ENCODE data around the gene TMEM269. TPM values are rescaled to one million over a fixed set of nuclear protein-coding genes. Genes with fewer than 3 reads are reported as not detected.
"Not testable (repeated sequence)": the region's sequence is repeated elsewhere in the genome, so short reads cannot be mapped to it uniquely, and the experiment has no call there.

Gene TMEM269
- total and polyA plus RNA-seq, 4 donors: 0.03 to 0.09 (median 0.07) TPM

DNA sequence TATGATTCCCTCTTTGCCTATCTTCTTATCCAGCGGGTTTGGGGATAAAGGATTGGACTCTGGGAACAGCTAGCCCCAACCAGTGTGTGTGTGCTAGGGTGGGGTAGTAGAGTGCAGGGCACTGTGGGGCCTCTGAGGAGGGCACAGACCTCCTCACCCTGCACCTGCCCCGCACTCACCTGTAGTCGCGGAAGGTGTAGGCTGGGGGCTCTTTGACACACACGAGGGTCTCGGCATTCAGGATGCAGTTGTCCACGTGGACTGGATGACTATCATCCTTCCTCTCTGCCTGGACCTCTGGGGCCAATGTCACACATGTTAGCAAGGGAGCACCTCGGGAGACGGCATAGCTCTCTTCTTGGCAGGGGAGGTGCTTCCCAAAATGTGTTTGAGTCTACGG lies 36.8 kb upstream of the TMEM269 start:
- H3K4me3 ChIP-seq: no peak overlapping the region
- no peaks in the 10 kb centered on the region for H3K27me3 ChIP-seq (ENCODE audit: control insufficient read depth in 3 of 3, insufficient read depth in 3 of 3, low read length in 2 of 3)
- no peak for DNase-seq
- no peak overlapping the region for H3K9ac ChIP-seq (ENCODE audit: insufficient read depth in 1 of 2, low read length in 2 of 2)
- no peaks in the 10 kb centered on the region for H3K9me3 ChIP-seq (ENCODE audit: control insufficient read depth in 4 of 4, insufficient read depth in 3 of 4, low read length in 3 of 4)
- no peak for TF ChIP-seq CTCF (IDR thresholded peaks at IDR 0.05; ENCODE audit: control extremely low read depth, extremely low read depth)
- WGBS, 2 donors: 86 to 89% methylated on average over 10 of the region's 10 CpGs
- ATAC-seq (ENCODE audit: insufficient read depth, low FRiP score): no peak
- H3K27ac ChIP-seq (ENCODE audit: low read depth in 1 of 2, low read length in 1 of 2): no peak overlapping the region
- H3K36me3 ChIP-seq (ENCODE audit: control insufficient read depth in 4 of 4, insufficient read depth in 4 of 4, low read length in 4 of 4): peaks cover 7 to 46% (median 34%) of the 10 kb centered on the region in 4 donors
- H3K4me1 ChIP-seq (ENCODE audit: control insufficient read depth in 5 of 5, insufficient read depth in 5 of 5, low read length in 5 of 5): no peaks in the 10 kb centered on the region

DNA sequence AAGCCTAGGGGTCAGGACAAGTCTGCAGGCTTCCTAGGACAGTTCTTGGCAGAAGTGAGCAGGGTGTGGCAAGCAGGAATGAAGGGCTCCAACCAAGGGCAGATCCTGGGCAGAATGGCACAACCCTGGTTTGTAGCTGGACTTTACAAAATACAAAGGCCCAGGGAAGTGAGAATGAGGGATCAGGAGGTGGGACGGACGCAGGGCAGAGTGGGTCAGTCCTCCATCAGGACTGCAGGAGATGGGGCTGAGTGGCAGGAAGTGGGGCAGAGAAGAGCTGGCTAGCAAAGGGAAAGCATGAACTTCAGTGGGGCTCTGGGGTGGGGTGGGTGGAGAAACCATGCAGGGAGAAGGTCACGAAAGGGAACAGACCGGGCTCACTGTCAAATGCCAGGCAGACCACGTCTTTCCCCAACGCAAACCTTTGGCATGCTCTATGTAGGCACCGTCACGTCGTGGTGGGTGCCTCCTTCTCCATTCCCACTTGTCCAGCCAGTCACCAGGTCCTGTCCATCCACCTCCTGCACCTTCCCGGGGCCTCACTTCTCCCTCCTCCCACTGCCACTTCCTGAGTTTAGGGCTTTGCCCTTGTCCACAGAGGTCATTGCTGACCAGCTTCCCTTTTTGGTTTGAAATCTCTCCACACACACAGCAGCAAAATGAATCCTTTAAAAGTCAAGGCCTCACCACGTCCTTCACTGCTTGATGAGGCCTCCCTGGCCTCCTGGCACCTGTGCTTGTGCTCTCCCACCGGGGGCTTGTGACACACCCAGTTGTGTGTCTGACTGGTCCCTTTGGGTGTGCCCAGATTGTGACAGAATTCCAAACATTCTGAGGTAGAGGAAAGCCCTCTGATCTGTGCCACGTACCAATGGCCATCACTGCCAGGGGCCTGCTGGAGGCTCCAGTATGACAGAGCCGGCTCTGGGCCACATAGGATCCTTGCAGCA lies 36.1 kb upstream of the TMEM269 start:
- no peak overlapping the region for H3K9ac ChIP-seq (ENCODE audit: insufficient read depth in 1 of 2, low read length in 2 of 2)
- WGBS, 2 donors: 76% methylated on average over 14 of the region's 14 CpGs
- no peak for TF ChIP-seq CTCF (IDR thresholded peaks at IDR 0.05; ENCODE audit: control extremely low read depth, extremely low read depth)
- ATAC-seq (ENCODE audit: insufficient read depth, low FRiP score) (no peak), DNase-seq (no peak)
- H3K27me3 ChIP-seq (ENCODE audit: control insufficient read depth in 3 of 3, insufficient read depth in 3 of 3, low read length in 2 of 3): no peaks in the 10 kb centered on the region
- H3K4me3 ChIP-seq: no peak overlapping the region
- H3K27ac ChIP-seq (ENCODE audit: low read depth in 1 of 2, low read length in 1 of 2): no peak overlapping the region
- H3K36me3 ChIP-seq (ENCODE audit: control insufficient read depth in 4 of 4, insufficient read depth in 4 of 4, low read length in 4 of 4): peaks cover 7 to 49% (median 38%) of the 10 kb centered on the region in 4 donors
- no peaks in the 10 kb centered on the region for H3K4me1 ChIP-seq (ENCODE audit: control insufficient read depth in 5 of 5, insufficient read depth in 5 of 5, low read length in 5 of 5)
- H3K9me3 ChIP-seq (ENCODE audit: control insufficient read depth in 4 of 4, insufficient read depth in 3 of 4, low read length in 3 of 4): no peaks in the 10 kb centered on the region

GRCh38 chr1:42750041-42750440 lies 34.8 kb upstream of the TMEM269 start:
- ATAC-seq (ENCODE audit: insufficient read depth, low FRiP score): no peak
- Histone ChIP-seq H3K4me1 (ENCODE audit: control insufficient read depth in 5 of 5, insufficient read depth in 5 of 5, low read length in 5 of 5) (no peaks in the 10 kb centered on the region), H3K27me3 (ENCODE audit: control insufficient read depth in 3 of 3, insufficient read depth in 3 of 3, low read length in 2 of 3) (no peaks in the 10 kb centered on the region), H3K9me3 (ENCODE audit: control insufficient read depth in 4 of 4, insufficient read depth in 3 of 4, low read length in 3 of 4) (no peaks in the 10 kb centered on the region), H3K36me3 (ENCODE audit: control insufficient read depth in 4 of 4, insufficient read depth in 4 of 4, low read length in 4 of 4) (peaks cover 13 to 60% (median 46%) of the 10 kb centered on the region in 4 donors), H3K4me3 (no peak overlapping the region), H3K9ac (ENCODE audit: insufficient read depth in 1 of 2, low read length in 2 of 2) (no peak overlapping the region), H3K27ac (ENCODE audit: low read depth in 1 of 2, low read length in 1 of 2) (no peak overlapping the region)
- WGBS, 2 donors: 96% methylated on average over 12 of the region's 12 CpGs
- TF ChIP-seq CTCF (IDR thresholded peaks at IDR 0.05; ENCODE audit: control extremely low read depth, extremely low read depth): no peak
- no peak for DNase-seq

GRCh38 chr1:42751511-42752070 lies 33.2 kb upstream of the TMEM269 start:
- not testable (repeated sequence) for H3K9me3 ChIP-seq (ENCODE audit: control insufficient read depth in 4 of 4, insufficient read depth in 3 of 4, low read length in 3 of 4); ATAC-seq (ENCODE audit: insufficient read depth, low FRiP score); H3K27ac ChIP-seq (ENCODE audit: low read depth in 1 of 2, low read length in 1 of 2); H3K9ac ChIP-seq (ENCODE audit: insufficient read depth in 1 of 2, low read length in 2 of 2); DNase-seq; H3K27me3 ChIP-seq (ENCODE audit: control insufficient read depth in 3 of 3, insufficient read depth in 3 of 3, low read length in 2 of 3); H3K4me3 ChIP-seq; H3K4me1 ChIP-seq (ENCODE audit: control insufficient read depth in 5 of 5, insufficient read depth in 5 of 5, low read length in 5 of 5)
- peaks cover 17 to 59% (median 46%) of the 10 kb centered on the region in 4 donors for H3K36me3 ChIP-seq (ENCODE audit: control insufficient read depth in 4 of 4, insufficient read depth in 4 of 4, low read length in 4 of 4)
- whole genome bisulfite sequencing, 2 donors: 88 to 92% methylated on average over 8 of the region's 8 CpGs

Data from lung (tissue), 12 donors.